GM12878 (cell line): ENCODE data around the gene ZSWIM6. TPM values are rescaled to one million over a fixed set of nuclear protein-coding genes. Genes with fewer than 3 reads are reported as not detected.
A peak's percentile ranks its signal among the peaks of the same experiment; 100 is the strongest.

Experiments used
- BMI1 ChIP-seq: fragments of 450-650 bp; IDR thresholded peaks from 2 replicates; pipeline ENCODE4 v1.6.1; 2016; ENCODE audit warnings: mild to moderate bottlenecking, moderate library complexity, borderline replicate concordance
- E2F4 ChIP-seq: IDR thresholded peaks from 2 replicates; pipeline ENCODE4 v1.6.1; 2012; ENCODE audit warnings: low read depth, low read length, improper control_type of control experiment
- EGR1 ChIP-seq, 2 experiments: IDR thresholded peaks; 1 replicate in 1 of 2; 2 replicates in 1 of 2; pipeline ENCODE4 v1.6.1; 2011 to 2012; ENCODE audit warnings: low read depth in 2 of 2, low read length in 2 of 2, borderline replicate concordance in 1 of 2, mild to moderate bottlenecking in 1 of 2, moderate library complexity in 1 of 2
- EP300 ChIP-seq, 2 experiments: fragments of 150-350 bp in 1 of 2; IDR thresholded peaks; 2 replicates each; pipeline ENCODE4 v1.6.1; 2011 to 2012; ENCODE audit warnings: low read depth in 2 of 2, low read length in 2 of 2, borderline replicate concordance in 1 of 2, improper control_type of control experiment in 1 of 2, inconsistent platforms in 1 of 2; ENCODE audit not compliant: control insufficient read depth in 1 of 2
- FOS ChIP-seq: IDR thresholded peaks from 3 replicates; pipeline ENCODE4 v1.6.1; 2011; ENCODE audit warnings: borderline replicate concordance; ENCODE audit not compliant: insufficient read length; ENCODE audit errors: extremely low read depth
- IKZF2 ChIP-seq, 2 experiments: fragments of 450-650 bp; IDR thresholded peaks; 2 replicates each; pipeline ENCODE4 v1.6.1; 2017; ENCODE audit warnings: mild to moderate bottlenecking in 2 of 2, moderate library complexity in 2 of 2
- NFYB ChIP-seq: IDR thresholded peaks from 2 replicates; pipeline ENCODE4 v1.6.1; 2011; ENCODE audit warnings: low read depth, mild to moderate bottlenecking, low read length, improper control_type of control experiment, moderate library complexity; ENCODE audit not compliant: insufficient read depth
- PML ChIP-seq: IDR thresholded peaks from 2 replicates; pipeline ENCODE4 v1.6.1; 2012; ENCODE audit warnings: low read length, inconsistent platforms
- POLR2AphosphoS2 ChIP-seq: IDR thresholded peaks from 2 replicates; pipeline ENCODE4 v1.6.1; 2011; ENCODE audit warnings: low read depth, mild to moderate bottlenecking, low read length, improper control_type of control experiment, moderate library complexity
- RCOR1 ChIP-seq: conservative IDR thresholded peaks from 2 replicates; pipeline ENCODE4 v1.6.1; 2012; ENCODE audit warnings: low read depth, low read length, improper control_type of control experiment
- RELA ChIP-seq: fragments of 450-650 bp; IDR thresholded peaks from 2 replicates; pipeline ENCODE4 v1.8.0; 2014; ENCODE audit warnings: borderline replicate concordance; ENCODE audit not compliant: partially characterized antibody
- SMAD1 ChIP-seq: fragments of 450-650 bp; IDR thresholded peaks from 2 replicates; pipeline ENCODE4 v1.6.1; 2018; ENCODE audit warnings: mild to moderate bottlenecking, low read depth; ENCODE audit not compliant: partially characterized antibody
- SP1 ChIP-seq: IDR thresholded peaks from one replicate; pipeline ENCODE4 v1.6.1; 2011; ENCODE audit warnings: low read depth, low read length
- SREBF2 ChIP-seq: IDR thresholded peaks from 2 replicates; pipeline ENCODE4 v1.6.1; 2012; ENCODE audit warnings: mild to moderate bottlenecking, low read length
- TARDBP ChIP-seq: IDR thresholded peaks from 2 replicates; pipeline ENCODE4 v1.6.1; 2016; ENCODE audit warnings: borderline replicate concordance
- TCF3 ChIP-seq: IDR thresholded peaks from 2 replicates; pipeline ENCODE4 v1.6.1; 2012; ENCODE audit warnings: low read depth, mild to moderate bottlenecking, low read length, borderline replicate concordance; ENCODE audit not compliant: insufficient read depth
- TCF7 ChIP-seq: IDR thresholded peaks from 2 replicates; pipeline ENCODE4 v1.6.1; 2014; ENCODE audit warnings: antibody characterized with exemption, borderline replicate concordance
- USF1 ChIP-seq: IDR thresholded peaks from 2 replicates; pipeline ENCODE4 v1.6.1; 2011; ENCODE audit warnings: borderline replicate concordance, low read depth, mild to moderate bottlenecking, moderate library complexity, mixed read lengths, low read length; ENCODE audit not compliant: insufficient read depth; ENCODE audit errors: extremely low read length
- ZBTB40 ChIP-seq: fragments of 450-650 bp; IDR thresholded peaks from 2 replicates; pipeline ENCODE4 v1.6.1; 2016; ENCODE audit warnings: mild to moderate bottlenecking, moderate library complexity, borderline replicate concordance
- ZNF24 ChIP-seq: fragments of 450-650 bp; IDR thresholded peaks from 2 replicates; pipeline ENCODE4 v1.6.1; 2017; ENCODE audit warnings: antibody characterized with exemption, mild to moderate bottlenecking
- ZNF274 ChIP-seq: IDR thresholded peaks from one replicate; pipeline ENCODE4 v1.8.0; 2011; ENCODE audit not compliant: insufficient read length, insufficient read depth
- polyA plus RNA-seq, 11 experiments: library from polyadenylated mRNA; depleted of rRNA in 4 of 11; unstranded in 6 of 11; stranded (reverse) in 5 of 11; fragments of >200 nt; fragmentation: Nextera tagmentation in 4 of 11; fragmentation: Illumina TruSeq in 1 of 11; extraction: Ambion mirVana in 4 of 11; extraction: Trizol in 1 of 11; gene quantifications; 1 replicate in 1 of 11; 2 replicates in 10 of 11; pipeline versions ENCODE4 v1.2.1 to v1.2.3, GENCODE V29; 2011 to 2016; ENCODE audit warnings: inconsistent platforms in 2 of 11, missing spikeins in 2 of 11, low read depth in 1 of 11
- total RNA-seq, 4 experiments: library from RNA; depleted of rRNA in 3 of 4; stranded (reverse); fragments of >200 nt in 3 of 4; fragmentation: Illumina TruSeq in 1 of 4; extraction: Trizol in 1 of 4; gene quantifications; 2 replicates each; pipeline versions ENCODE4 v1.2.1 to v1.2.3, GENCODE V29; 2013 to 2021
- TF ChIP-seq, protein P1 (sequence below): IDR thresholded peaks from 2 replicates; pipeline ENCODE4 v1.6.1; 2011; ENCODE audit warnings: low read depth, low read length, improper control_type of control experiment, borderline replicate concordance

The ZSWIM6 gene
- total and polyA plus RNA-seq, 10 of the 15 experiments (the other 5 are each of a cell fraction or from before 2014, with no cell fraction given) = 0.53 to 6.2 (median 3.4) TPM

GRCh38 chr5:61331407-61332357 lies at the start of gene ZSWIM6 (continued):
- TF ChIP-seq, protein P1, sequence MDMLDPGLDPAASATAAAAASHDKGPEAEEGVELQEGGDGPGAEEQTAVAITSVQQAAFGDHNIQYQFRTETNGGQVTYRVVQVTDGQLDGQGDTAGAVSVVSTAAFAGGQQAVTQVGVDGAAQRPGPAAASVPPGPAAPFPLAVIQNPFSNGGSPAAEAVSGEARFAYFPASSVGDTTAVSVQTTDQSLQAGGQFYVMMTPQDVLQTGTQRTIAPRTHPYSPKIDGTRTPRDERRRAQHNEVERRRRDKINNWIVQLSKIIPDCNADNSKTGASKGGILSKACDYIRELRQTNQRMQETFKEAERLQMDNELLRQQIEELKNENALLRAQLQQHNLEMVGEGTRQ = no peak
- TF ChIP-seq SP1 (peak; percentile 54), TCF3 (0 out of 2 replicates have a peak, but pooled peaks have one; percentile 34), BMI1 (no peak), RCOR1 (no peak), SMAD1 (no peak), ZNF274 (no peak), POLR2AphosphoS2 (peak; percentile 92; the same call in 1 of the 2 replicates), TCF7 (peak; percentile 61; the same call in 1 of the 2 replicates), FOS (peak; percentile 13), ZNF24 (no peak), SREBF2 (no peak), ZBTB40 (peak; percentile 56; the same call in 1 of the 2 replicates), PML (no peak), IKZF2 (IDR thresholded peaks at IDR 0.05) (no peak), NFYB (peak; percentile 69; the same call in 1 of the 2 replicates), RELA (peak; percentile 84), E2F4 (no peak), EGR1 (IDR thresholded peaks at IDR 0.05; ENCODE audit: borderline replicate concordance in 1 of 2, low read depth in 2 of 2, low read length in 2 of 2) (peak in 1 of 2 experiments; percentile 98; a peak in 2 of 3 replicates), TARDBP (no peak), USF1 (no peak), EP300 (IDR thresholded peaks at IDR 0.05; ENCODE audit: borderline replicate concordance in 1 of 2, control insufficient read depth in 1 of 2, low read depth in 2 of 2, low read length in 2 of 2) (no peak)
